SK-N-SH treated with all-trans-retinoic acid at 6 μM for 48 hours (cell line): ENCODE results near the gene NPC1.

Source experiments
- ATAC-seq: fragments of 200-7000 bp; cut with Tn5 transposase; 3 replicates; pipeline ENCODE4 v1.9.1; 2020; ENCODE audit warnings: mild to moderate bottlenecking, moderate library complexity
- ARNTL ChIP-seq: fragments of 450-650 bp; formaldehyde crosslinking; IDR thresholded peaks from 2 replicates; pipeline ENCODE4 v1.5.0; 2020; ENCODE audit warnings: low read depth, mild to moderate bottlenecking, moderate library complexity, borderline replicate concordance
- BACH2 ChIP-seq: fragments of 250-450 bp; sonication (Bioruptor Pico); IDR thresholded peaks from 2 replicates; pipeline ENCODE4 v1.9.0; 2021; ENCODE audit warnings: mild to moderate bottlenecking, borderline replicate concordance
- CSDC2 ChIP-seq: fragments of 250-450 bp; sonication (Bioruptor Pico); IDR thresholded peaks from 2 replicates; pipeline ENCODE4 v1.5.0; 2020; ENCODE audit warnings: mild to moderate bottlenecking, moderate library complexity
- CSRNP3 ChIP-seq: fragments of 250-450 bp; sonication (Bioruptor Pico); IDR thresholded peaks from 2 replicates; pipeline ENCODE4 v1.5.1; 2021; ENCODE audit warnings: mild to moderate bottlenecking, moderate library complexity
- ESRRG ChIP-seq: fragments of 250-450 bp; sonication (Bioruptor Pico); IDR thresholded peaks from 2 replicates; pipeline ENCODE4 v1.6.1; 2021; ENCODE audit warnings: mild to moderate bottlenecking
- GLIS3 ChIP-seq: fragments of 250-450 bp; sonication (Bioruptor Pico); IDR thresholded peaks from 2 replicates; pipeline ENCODE4 v1.5.0; 2020; ENCODE audit warnings: mild to moderate bottlenecking, moderate library complexity
- ISL1 ChIP-seq: fragments of 250-450 bp; sonication (Bioruptor Pico); IDR thresholded peaks from 2 replicates; pipeline ENCODE4 v2.1.2; 2022; ENCODE audit warnings: mild to moderate bottlenecking, moderate library complexity
- OSR1 ChIP-seq: fragments of 250-450 bp; sonication (Bioruptor Pico); IDR thresholded peaks from 2 replicates; pipeline ENCODE4 v1.8.0; 2022; ENCODE audit warnings: moderate library complexity, mild to moderate bottlenecking, inconsistent platforms
- POU6F1 ChIP-seq: fragments of 250-450 bp; sonication (Bioruptor Pico); IDR thresholded peaks from 2 replicates; pipeline ENCODE4 v1.8.0; 2021; ENCODE audit warnings: low read depth, mild to moderate bottlenecking, moderate library complexity, borderline replicate concordance
- PPARA ChIP-seq: fragments of 250-450 bp; sonication (Bioruptor Pico); IDR thresholded peaks from 2 replicates; pipeline ENCODE4 v1.5.0; 2020; ENCODE audit warnings: mild to moderate bottlenecking, borderline replicate concordance
- RARB ChIP-seq: fragments of 250-450 bp; sonication (Bioruptor Pico); IDR thresholded peaks from 2 replicates; pipeline ENCODE4 v1.8.0; 2021; ENCODE audit warnings: mild to moderate bottlenecking, moderate library complexity
- SNAI2 ChIP-seq: fragments of 250-450 bp; sonication (Bioruptor Pico); IDR thresholded peaks from 2 replicates; pipeline ENCODE4 v1.5.0; 2020; ENCODE audit warnings: mild to moderate bottlenecking, moderate library complexity
- TCF4 ChIP-seq: fragments of 250-450 bp; sonication (Bioruptor Pico); IDR thresholded peaks from 2 replicates; pipeline ENCODE4 v1.8.0; 2021; ENCODE audit warnings: mild to moderate bottlenecking, moderate library complexity, borderline replicate concordance
- TOX ChIP-seq: fragments of 250-450 bp; sonication (Bioruptor Pico); IDR thresholded peaks from 2 replicates; pipeline ENCODE4 v1.8.0; 2021; ENCODE audit warnings: mild to moderate bottlenecking, moderate library complexity, borderline replicate concordance
- TSHZ2 ChIP-seq: fragments of 250-450 bp; sonication (Bioruptor Pico); IDR thresholded peaks from 2 replicates; pipeline ENCODE4 v1.5.0; 2020; ENCODE audit warnings: mild to moderate bottlenecking, moderate library complexity
- ZC3H10 ChIP-seq: fragments of 250-450 bp; sonication (Bioruptor Pico); IDR thresholded peaks from 2 replicates; pipeline ENCODE4 v1.5.1; 2021; ENCODE audit warnings: mild to moderate bottlenecking, moderate library complexity
- ZFP3 ChIP-seq: fragments of 250-450 bp; sonication (Bioruptor Pico); IDR thresholded peaks from 2 replicates; pipeline ENCODE4 v1.5.0; 2020; ENCODE audit warnings: mild to moderate bottlenecking, moderate library complexity
- ZFP30 ChIP-seq: fragments of 450-650 bp; formaldehyde crosslinking; IDR thresholded peaks from 2 replicates; pipeline ENCODE4 v1.5.0; 2022; ENCODE audit warnings: mild to moderate bottlenecking, moderate library complexity
- ZNF565 ChIP-seq: fragments of 450-650 bp; formaldehyde crosslinking; conservative IDR thresholded peaks from 2 replicates; pipeline ENCODE4 v1.5.0; 2020; ENCODE audit warnings: low read depth, mild to moderate bottlenecking, moderate library complexity
- ZNF70 ChIP-seq: fragments of 450-650 bp; formaldehyde crosslinking; IDR thresholded peaks from 2 replicates; pipeline ENCODE4 v1.5.0; 2020; ENCODE audit warnings: mild to moderate bottlenecking, moderate library complexity
- ZNF8 ChIP-seq: fragments of 450-650 bp; formaldehyde crosslinking; IDR thresholded peaks from 2 replicates; pipeline ENCODE4 v1.5.0; 2020; ENCODE audit warnings: mild to moderate bottlenecking, moderate library complexity

The NPC1 gene

GRCh38 chr18:23572012-23572411, 14.3 kb downstream of the NPC1 start:
- ATAC-seq = no peak

GRCh38 chr18:23570912-23571504, 15.3 kb downstream of the NPC1 start:
- ATAC-seq = no peak

More at GRCh38 chr18:23572012-23572411, 14.3 kb downstream of the NPC1 start:
- TF ChIP-seq BACH2 (no peak), TSHZ2 (CRISPR knock-in tag) (no peak), ESRRG (CRISPR knock-in tag) (no peak), ZFP30 (no peak), OSR1 (no peak)

GRCh38 chr18:23569299-23570063, 16.8 kb downstream of the NPC1 start:
- no peak for TF ChIP-seq ZNF70 (CRISPR knock-in tag)
- TF ChIP-seq TCF4 (CRISPR knock-in tag) = no peak
- no peak for TF ChIP-seq TOX (CRISPR knock-in tag)
- TF ChIP-seq ISL1 (CRISPR knock-in tag) = no peak
- no peak for TF ChIP-seq POU6F1
- no peak for ATAC-seq

More at GRCh38 chr18:23570912-23571504, 15.3 kb downstream of the NPC1 start:
- TF ChIP-seq ZNF8 (no peak), BACH2 (no peak), CSDC2 (CRISPR knock-in tag) (no peak), CSRNP3 (CRISPR knock-in tag) (no peak), ZC3H10 (CRISPR knock-in tag) (no peak)
- TF ChIP-seq, all 23 proteins: peak for 0

GRCh38 chr18:23568281-23569138, 17.8 kb downstream of the NPC1 start:
- no peak for ATAC-seq
- no peak for TF ChIP-seq ZNF70 (CRISPR knock-in tag)
- no peak for TF ChIP-seq ESRRG (CRISPR knock-in tag)
- no peak for TF ChIP-seq GLIS3 (CRISPR knock-in tag)
- TF ChIP-seq ZFP3 (CRISPR knock-in tag) = no peak
- no peak for TF ChIP-seq ZFP30
- TF ChIP-seq CSRNP3 (CRISPR knock-in tag) = no peak
- no peak for TF ChIP-seq PPARA (CRISPR knock-in tag)
- TF ChIP-seq SNAI2 = no peak
- TF ChIP-seq TCF4 (CRISPR knock-in tag) = no peak
- TF ChIP-seq RARB (CRISPR knock-in tag) = no peak
- TF ChIP-seq ZNF565 (CRISPR knock-in tag) = no peak
- TF ChIP-seq ARNTL (CRISPR knock-in tag) = no peak
- TF ChIP-seq OSR1 = no peak
- no peak for TF ChIP-seq ZC3H10 (CRISPR knock-in tag)
- TF ChIP-seq POU6F1 = no peak
- TF ChIP-seq ISL1 (CRISPR knock-in tag) = no peak
- TF ChIP-seq TSHZ2 (CRISPR knock-in tag) = no peak
- TF ChIP-seq ZNF8 = no peak
